NOMO-1 treated with dmso at 0.1 percent for 144 hours (cell line): Measurements from ENCODE around the gene TSHZ2.

Experiments used
- DNase-seq: peaks from one replicate; lab custom pipeline; 2025; ENCODE audit not compliant: unreplicated experiment; lab: John Stamatoyannopoulos, UW

TSHZ2 gene

DNA sequence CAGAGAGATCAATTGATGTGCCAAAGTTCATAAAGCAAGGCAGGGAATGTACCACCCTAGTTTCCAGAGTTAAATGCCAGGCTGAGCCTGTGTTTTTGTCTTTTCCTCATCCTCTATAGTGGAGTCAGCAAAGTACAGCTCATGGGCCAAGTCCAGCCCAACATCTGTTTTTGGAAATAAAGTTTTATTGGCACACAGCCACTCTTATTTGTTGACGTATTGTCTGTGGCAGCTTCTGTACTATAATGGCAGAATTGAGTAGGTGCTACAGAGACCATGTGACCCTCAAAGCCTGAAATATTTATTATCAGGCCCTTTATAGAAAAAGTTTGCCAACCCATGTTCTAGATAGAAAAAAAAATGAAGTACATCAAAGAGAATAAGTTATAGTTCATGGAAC lies 187.0 kb downstream of the TSHZ2 start:
- no peak for DNase-seq

DNA sequence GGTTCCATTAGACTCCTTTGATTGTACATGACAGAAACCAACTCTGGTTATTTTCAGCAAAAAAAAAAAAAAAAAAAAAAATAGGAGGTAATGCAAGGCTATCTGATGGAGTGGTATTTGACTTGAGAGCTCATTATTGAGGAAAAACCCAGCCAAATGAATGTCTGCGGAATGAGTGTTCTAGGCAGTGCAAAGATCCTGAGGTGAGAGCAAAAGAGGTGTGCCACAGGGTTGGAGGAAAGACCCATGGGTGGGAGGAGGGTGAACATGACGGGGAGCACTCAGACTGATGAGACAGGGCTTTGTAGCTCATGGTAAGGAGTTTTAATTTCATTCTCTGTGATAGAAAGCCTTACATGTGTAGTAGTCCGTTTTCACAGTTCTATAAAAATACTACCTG lies 188.9 kb downstream of the TSHZ2 start:
- no peak for DNase-seq

GRCh38 chr20:53161473-53161872 lies 189.3 kb downstream of the TSHZ2 start:
- no peak for DNase-seq

GRCh38 chr20:53162251-53162835 lies 190.2 kb downstream of the TSHZ2 start:
- no peak for DNase-seq

GRCh38 chr20:53163486-53163885 lies 191.3 kb downstream of the TSHZ2 start:
- no peak for DNase-seq

DNA sequence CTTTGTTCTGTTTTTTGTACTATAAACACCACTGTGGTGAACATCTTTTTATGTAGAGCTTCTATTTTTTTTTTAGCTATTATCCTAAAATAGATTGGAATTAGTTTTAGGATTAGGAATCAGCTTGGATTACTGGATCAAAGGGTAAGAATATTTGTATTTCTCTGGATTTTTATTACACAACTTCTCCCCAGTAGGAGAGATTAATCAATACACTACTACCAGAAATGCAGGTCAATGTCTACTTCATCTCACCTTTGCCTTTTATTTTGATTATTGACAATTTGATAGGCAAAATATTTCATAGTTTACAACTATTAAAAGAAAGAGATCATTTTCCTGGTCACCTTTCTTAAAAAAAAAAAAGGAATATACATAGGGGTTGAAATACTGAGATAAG lies 191.9 kb downstream of the TSHZ2 start:
- DNase-seq: no peak

- no peak for DNase-seq
Observed at GRCh38 chr20:53165452-53165851, 193.3 kb downstream of the TSHZ2 start.

DNA sequence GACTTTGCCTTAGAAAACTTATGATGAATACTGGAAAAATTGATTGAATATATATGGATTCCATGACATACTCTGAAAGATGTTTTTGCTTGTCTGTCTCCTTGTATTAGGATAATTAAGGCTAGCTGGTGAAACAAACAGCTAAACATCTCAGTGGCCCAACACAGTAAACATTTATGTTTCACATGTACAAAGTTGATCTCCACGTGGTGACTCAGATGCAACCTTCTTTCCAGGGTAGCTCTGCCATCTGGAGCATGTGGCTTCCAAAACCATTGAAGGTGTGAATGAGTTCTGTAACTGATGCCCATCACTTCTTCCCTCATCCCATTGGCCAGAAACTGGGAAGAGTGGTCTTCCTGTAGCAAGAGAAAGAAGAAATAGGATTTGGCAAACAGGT lies 196.3 kb downstream of the TSHZ2 start:
- DNase-seq: no peak

DNA sequence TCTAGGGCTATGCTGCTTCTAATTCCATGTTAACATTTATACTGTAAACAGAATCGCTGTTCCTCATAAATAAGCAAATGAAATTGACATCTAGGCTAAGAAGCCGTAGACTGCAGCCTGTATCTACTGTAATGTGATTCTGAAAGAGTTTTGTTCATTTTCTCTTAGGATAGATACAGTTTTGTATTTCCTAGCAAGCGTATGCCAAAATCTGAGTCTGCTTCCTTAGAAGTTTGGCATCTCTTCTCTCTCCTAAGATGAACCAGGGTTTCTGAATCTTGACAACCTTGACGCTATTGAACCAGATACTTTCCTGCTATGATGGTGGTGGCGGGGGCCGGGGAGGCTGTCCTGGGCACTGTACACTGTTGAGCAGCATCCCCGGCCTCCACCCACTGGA lies 198.0 kb downstream of the TSHZ2 start:
- DNase-seq: no peak

DNA sequence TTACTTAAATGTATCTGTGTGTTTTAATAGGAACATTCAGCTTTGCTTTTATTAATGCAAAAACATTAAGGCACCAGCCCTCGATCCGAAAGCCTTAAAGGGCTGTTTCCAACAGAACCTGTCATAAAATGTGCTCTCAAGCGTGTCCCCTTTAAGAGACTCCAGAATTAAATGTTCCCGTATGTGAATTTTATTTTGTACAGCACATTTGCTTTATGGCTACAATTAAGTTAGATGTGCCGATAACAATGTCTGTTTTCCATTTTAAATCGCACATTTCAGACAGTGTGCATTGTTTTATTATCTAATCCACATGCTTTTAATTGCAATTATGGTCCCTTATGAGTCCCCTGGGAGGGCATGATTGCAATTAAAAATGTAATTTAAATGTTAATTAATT lies 198.9 kb downstream of the TSHZ2 start:
- no peak for DNase-seq

GRCh38 chr20:53174454-53174853 lies 202.3 kb downstream of the TSHZ2 start:
- DNase-seq: no peak

DNA sequence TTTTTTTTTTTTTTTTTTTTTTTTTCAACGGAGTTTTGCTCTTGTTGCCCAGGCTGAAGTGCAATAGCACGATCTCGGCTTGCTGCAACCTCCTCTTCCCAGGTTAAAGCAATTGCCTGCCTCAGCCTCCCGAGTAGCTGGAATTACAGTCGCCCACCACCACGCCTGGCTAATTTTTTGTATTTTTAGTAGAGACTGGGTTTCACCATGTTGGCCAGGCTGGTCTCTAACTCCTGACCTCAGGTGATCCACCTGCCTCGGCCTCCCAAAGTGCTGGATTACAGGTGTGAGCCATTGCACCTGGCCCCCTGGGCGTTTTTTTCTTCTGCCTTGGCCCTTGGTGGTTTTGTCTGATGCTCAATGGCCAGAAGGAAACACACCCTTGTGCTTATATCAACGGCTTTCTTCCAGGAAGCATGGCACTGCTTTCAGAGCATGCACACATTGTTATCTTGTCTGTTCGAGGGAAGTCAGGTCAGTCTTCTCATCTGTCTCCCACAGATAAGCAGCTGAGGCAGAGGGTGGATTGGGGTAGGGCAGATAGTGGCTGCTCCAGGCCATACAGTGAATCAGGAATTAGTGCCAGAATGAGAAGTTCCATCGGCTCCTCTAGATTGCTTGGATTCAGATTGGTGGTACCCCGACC lies 203.1 kb downstream of the TSHZ2 start:
- no peak for DNase-seq

- DNase-seq: no peak
Observed at GRCh38 chr20:53176134-53176533, 204.0 kb downstream of the TSHZ2 start.

GRCh38 chr20:53177687-53178086 lies 205.5 kb downstream of the TSHZ2 start:
- no peak for DNase-seq

GRCh38 chr20:53179749-53180148 lies 207.6 kb downstream of the TSHZ2 start:
- no peak for DNase-seq

DNA sequence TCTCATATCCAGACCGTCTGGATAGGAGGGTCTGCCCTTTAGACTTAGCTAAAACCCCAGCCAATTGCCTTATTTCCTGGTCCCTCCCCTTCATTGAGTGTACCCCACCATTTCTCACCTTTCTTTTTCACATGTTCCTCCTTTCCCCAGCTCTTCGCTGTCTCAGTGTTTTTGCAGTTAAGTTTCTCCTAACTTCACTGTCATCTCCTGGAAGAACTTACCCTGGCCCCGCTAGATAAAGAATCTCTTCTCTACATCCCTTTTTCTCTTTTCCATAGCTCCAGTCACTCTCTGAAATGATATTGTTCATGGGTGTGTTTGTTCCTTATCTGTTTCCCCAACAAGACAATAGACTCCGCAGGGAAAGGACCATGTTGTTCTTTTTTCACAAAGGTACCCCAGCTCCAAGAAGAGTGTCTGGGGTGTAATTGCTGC lies 208.8 kb downstream of the TSHZ2 start:
- no peak for DNase-seq

DNA sequence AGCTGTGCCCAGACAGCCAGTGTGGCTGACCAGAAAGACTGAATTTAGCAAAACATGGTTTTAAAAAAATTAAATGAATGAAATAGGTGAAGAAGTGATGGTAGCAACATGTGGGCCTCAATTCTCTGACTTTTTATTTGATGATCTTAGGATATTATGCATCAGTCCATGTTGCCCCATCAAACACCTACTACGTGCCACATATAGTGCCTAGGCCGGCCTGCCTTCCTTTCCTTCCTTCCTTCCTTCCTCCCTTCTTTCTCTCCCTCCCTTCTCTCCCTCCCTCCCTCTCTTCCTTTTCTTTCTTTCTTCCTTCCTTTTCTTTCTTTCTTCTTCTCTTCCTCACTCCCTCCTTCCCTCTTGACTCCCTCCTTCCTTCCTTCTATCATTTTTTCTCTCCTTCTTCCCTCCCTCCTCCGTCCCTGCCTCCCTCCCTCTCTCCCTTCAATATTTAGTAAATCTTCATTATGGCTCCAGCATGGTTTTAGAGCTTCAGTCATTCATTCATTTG lies 209.8 kb downstream of the TSHZ2 start:
- no peak for DNase-seq

GRCh38 chr20:53183181-53183580 lies 211.0 kb downstream of the TSHZ2 start:
- no peak for DNase-seq

GRCh38 chr20:53186635-53187034 lies 214.5 kb downstream of the TSHZ2 start:
- no peak for DNase-seq

- DNase-seq: no peak
Observed at GRCh38 chr20:53187392-53188068, 215.4 kb downstream of the TSHZ2 start.

DNA sequence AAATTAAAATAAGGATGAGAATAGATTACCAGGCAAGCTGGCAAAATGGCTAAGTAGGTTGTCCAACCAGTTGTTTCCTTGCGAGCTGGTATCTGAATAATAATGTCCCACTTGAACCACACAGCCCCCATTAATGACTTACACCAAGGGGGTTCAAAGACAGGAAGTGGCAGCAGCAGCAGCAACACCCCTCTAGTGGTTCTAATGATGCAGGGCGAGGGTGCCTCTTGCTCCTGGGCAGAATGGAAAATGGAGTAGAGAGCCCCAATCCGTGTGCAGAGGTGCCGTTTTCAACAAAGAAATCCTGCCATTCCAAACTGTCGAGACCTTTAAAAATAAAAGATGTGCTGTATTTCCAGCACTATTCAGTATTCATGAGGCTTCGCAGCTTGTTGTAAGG lies 218.1 kb downstream of the TSHZ2 start:
- no peak for DNase-seq

DNA sequence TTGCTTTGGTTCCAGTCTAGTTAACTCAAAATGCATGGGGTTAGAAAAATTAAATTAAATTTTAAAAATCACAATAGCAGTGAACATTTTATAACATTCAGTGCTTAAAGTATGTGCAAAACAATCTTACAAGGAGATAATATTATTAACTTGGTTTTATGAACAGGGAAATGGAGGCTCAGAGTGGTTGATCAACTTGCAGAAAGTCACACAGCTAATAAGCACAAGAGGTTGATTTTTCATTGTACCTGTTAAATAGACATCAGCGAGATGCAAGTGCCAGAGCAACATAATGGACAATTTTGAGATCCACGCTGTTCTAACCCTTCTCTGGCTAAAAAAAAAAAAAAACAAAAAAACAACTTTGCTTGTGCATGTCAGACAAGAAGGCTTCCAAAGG lies 219.8 kb downstream of the TSHZ2 start:
- no peak for DNase-seq
